Activated CD4-positive, CD25-positive, alpha-beta regulatory T cell treated with anti-CD3 and anti-CD28 coated beads, Interleukin-2, amount 50 U/mL, for 24 hours (primary cell): ENCODE data around the gene MEX3C.
A peak's percentile ranks its signal among the peaks of the same experiment; 100 is the strongest.

Experiments
- ATAC-seq, 2 donors: fragments of 150-1000 bp; cut with Tn5 transposase; one replicate each; pipeline ENCODE4 v1.10.0; 2021; ENCODE audit warnings: mild to moderate bottlenecking in 1 of 2, moderate library complexity in 1 of 2

Gene MEX3C

DNA sequence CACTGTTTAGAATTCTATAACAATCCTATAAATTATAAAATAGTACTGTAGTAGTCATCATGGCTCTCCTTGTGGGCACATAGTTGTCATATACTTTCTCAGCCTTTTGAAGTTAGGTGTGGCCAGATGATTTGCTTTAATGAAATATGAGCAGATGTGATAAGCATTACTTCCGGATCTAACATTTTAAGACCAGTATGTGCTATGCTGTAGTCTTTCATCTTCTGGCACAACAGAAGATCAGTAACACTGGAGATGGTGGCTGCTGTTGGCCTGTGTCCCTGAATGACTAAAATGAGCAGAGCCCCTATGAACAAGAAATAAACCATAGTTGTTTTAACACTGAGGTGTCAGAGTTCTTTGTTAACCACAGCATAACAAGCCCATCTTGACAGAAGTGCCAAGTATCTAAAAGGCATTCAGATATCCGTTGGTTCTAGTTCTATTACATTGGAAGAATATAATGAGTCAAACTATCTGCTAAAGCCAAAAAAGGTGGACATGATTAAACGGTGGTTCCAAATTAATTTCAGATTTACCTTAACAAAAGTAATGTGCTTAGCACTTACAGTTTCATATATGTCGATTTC lies 6.3 kb downstream of the MEX3C start:
- ATAC-seq: peak; percentile 70 to 72

DNA sequence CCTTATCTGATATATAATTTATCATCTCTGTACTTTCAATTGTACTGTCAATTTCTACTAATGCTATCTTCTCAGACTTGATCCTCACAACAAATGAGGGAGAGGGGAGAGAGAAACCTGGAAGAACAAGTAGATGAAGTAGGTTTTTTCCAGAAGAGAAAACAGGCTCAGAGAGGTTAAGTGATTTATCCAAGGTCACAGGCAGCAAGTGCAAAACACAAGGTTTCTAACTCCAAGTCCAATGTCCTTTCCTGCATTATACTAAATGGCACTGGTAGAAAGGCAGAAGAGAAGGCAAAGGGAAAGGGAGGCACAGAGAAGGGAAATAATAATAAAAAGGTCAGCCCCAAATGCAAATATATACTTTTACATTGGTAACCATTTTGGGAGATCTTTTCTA lies 7.5 kb downstream of the MEX3C start:
- ATAC-seq: no peak

DNA sequence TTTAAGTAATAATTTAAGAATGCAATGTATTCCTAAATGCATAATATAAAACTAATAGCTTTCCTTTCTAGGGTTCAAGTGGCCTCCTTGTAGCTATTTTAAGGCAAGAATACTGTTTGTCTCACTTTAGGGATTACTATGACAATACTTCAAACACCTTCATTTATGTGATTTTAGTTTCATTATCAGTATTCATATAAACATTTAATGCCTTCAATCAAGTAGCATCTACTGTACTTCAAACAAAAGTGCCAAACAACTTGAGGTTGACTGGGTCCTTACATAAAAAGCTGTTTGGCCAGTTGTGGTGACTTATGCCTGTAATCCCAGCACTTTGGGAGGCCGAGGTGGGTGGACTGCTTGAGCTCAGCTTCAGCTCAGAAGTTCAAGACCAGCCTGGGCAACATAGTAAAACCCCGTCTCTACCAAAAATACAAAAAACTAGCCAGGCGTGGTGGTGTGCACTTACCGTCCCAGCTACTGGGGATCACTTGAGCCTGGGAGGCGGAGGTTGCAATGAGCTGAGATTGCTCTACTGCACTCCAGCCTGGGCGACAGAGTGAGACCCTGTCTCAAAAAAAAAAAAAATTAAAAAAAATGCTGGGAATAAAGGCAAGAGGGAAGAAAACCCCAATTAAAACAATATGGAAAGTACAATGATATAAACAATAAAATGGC lies 9.3 kb downstream of the MEX3C start:
- peak; percentile 39 to 44 for ATAC-seq

DNA sequence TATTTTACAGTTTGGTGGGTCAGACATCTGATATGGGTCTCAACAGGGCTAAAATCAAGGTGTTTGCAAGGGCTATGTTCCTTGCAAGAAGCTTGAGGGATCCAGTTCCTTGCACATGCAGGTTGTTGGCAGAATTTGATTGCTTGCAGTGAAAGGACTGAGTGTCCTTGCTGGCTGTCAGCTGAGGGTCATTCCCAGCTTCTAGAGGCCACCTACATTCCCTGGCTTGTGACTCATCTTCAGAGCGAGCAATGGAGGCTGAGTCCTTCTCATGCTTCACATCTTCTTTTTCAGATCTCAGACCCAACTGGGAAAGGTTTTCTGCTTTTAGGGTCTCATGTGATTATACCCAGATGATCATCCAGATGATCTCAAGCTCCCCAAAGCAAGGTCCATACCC lies 12.4 kb downstream of the MEX3C start:
- no peak for ATAC-seq

DNA sequence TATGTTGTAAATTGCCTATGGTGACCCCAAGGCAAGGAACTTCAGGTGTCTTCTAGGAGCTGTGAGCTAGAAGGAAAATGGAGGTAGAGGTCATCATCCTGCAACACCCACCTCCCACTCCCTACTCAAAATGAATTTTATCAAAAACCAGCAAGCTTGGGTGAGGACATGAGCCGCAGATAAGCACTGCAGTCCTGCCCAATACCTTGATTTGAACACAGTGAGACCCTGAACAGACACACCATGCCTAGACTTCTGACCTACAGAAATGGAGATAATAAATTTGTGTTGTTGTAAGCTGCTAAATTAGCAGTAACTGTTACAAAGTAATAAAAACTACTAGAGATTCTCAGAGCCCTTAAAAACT lies 13.4 kb downstream of the MEX3C start:
- no peak for ATAC-seq

DNA sequence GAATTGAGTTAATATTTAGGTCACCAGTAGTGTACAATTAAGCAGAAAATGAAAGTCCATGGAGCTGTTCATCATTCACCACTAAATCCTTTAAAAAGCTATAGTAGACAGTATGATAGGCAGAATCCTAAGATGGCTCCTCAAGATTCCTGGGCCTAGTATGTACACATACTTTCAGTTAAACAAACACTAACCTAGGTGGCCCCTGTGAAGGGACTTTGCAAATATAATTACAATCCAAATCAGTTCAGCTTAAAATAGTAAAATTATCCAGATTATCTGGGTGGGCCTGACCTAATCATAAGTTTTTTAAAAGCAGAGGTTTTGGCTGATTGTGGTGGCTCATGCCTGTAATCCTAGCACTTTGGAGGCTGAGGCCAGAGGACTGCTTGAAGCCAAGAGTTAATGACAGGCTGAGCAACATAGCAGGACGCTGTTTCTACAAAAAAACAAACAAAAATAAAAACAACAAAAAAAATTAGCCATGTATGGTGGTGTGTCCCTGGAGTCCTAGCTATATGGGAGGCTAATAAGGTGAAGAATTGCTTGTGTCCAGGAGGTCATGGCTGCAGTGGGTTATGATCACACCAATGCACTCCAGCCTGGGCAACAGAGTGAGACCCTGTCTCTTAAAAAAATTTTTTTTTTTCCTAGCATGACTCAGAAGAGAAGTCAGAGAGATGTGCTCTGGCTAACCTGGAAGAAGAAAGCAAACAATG lies 13.9 kb downstream of the MEX3C start:
- no peak for ATAC-seq

DNA sequence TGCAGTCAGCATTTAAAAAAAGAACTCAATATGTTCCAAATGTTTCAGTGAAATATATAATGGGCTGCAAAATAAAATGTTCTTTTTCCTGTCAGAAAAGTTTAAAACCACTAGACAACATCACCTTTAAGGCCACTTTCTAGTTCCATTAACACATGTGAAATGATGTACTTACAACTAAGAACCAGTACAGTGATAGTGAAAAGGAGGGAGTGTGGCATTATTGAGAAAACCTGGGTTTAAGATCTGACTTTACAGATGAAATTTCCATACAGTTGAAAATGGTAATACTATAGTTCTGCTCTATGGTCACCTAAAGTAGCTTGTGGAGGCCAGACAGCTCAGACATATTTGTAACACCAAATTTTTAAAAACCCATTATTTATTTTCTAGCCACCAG lies 14.7 kb downstream of the MEX3C start:
- no peak for ATAC-seq

DNA sequence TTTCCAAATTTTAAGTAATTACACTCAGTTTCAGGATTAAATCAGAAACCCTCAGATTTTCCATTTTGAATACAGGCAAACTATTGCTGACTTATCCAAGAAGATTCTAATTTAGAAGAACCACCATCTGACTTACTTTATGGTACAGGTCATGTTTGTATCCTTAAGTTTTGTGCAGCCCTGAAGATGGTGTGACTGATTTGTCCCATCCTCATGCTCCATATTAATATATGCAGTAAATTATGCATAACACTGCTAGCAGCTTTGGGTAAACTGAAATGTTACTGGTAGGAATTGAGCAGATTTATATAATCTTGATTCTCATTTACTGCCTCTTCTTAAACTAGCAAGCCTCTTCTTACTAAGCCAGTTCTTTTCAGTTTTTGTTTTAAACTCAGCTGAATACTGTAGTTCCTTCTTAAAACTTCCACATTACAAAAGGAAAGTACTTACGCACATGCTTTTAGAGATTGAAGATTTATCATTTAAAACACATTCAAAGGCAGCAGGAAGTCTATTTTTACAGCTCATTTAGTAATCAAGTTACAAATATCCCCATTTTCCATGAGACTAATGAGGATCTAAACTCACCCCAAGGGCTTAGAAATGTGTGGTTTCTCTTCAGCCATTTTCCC lies 25.7 kb downstream of the MEX3C start:
- peak; percentile 70 to 77 for ATAC-seq

DNA sequence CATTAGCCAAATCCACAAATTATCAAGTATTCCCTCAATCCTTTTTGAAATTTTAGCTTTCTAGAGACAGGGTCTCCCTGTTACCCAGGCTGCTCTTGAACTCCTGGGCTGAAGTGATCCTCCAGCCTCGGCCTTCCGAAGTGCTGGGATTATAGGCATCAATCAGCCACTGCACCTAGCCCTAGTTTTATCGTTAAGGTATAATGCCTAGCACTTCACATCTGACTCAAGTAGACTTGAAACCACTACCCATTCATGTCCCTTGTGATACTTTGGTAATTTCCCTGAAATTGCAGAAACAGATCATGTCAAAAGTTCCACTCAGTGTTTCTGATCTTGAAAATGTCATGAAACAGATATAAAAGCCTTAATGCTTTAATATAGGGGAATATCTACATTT lies 26.3 kb downstream of the MEX3C start:
- peak; percentile 78 to 80 for ATAC-seq

DNA sequence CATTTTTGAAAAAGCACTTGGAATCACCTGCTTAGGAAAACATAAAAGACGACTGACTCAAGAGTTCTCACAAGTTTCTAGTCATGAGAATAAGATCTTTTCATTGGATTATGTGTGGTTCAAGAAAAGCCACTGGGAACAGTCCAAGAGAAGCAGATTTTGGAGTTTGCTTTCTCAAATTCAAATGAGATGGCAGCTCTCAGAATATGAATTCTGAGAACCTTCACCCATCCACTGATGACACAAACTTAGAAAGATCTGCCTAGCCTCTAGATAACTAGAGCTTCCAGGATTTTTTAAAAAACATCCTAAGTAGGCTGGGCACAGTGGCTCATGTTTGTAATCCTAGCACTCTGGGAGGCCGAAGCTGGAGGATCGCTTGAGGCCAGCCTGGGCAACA lies 26.8 kb downstream of the MEX3C start:
- no peak for ATAC-seq

DNA sequence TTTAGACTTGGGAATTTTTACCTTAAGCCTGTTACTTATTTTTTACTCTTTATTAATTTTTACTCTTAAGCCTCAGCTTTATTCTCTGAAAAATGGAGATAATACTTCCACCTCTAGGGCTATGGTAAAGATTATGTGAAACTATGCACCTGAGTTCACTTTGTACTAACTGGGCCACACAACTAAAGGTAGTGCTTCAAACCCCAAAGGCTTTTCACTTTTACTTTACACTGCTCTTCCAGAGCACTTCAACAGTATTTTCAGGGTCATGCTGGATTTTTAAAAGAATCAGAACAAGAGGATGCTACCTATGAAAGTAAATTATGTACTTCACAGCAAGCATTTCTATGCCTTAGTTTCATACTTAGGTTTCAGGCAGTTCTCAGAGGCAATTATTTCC lies 27.8 kb downstream of the MEX3C start:
- no peak for ATAC-seq

DNA sequence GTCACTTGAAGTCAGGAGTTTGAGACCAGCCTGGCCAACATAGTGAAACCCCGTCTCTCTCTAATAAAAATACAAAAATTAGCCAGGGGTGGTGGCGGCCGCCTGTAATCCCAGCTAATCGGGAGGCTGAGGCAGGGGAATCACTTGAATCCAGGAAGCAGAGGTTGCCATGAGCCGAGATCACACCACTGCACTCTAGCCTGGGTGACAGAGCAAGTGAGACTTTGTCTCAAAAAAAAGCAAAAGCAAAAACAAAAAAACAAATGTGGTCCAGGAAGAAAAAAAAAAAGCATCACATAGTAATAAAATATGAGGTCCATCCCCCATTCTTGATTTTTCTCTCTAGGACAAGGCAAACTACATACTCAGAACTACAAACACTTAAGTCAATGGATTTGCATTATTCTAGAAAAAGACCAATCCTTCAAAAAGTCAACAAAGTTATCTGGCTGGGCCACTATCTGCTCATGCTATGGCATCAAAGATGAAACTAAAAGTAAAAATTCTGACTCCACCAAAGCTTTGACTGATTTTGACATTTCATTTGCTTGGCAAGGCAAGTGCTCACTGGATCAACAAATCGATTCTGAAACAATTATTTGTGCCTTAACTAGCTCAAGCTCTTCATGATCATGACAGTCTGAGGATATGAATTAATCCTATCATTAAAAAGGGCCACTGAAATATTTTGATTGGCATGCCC lies 28.4 kb downstream of the MEX3C start:
- peak; percentile 24 to 42 for ATAC-seq

DNA sequence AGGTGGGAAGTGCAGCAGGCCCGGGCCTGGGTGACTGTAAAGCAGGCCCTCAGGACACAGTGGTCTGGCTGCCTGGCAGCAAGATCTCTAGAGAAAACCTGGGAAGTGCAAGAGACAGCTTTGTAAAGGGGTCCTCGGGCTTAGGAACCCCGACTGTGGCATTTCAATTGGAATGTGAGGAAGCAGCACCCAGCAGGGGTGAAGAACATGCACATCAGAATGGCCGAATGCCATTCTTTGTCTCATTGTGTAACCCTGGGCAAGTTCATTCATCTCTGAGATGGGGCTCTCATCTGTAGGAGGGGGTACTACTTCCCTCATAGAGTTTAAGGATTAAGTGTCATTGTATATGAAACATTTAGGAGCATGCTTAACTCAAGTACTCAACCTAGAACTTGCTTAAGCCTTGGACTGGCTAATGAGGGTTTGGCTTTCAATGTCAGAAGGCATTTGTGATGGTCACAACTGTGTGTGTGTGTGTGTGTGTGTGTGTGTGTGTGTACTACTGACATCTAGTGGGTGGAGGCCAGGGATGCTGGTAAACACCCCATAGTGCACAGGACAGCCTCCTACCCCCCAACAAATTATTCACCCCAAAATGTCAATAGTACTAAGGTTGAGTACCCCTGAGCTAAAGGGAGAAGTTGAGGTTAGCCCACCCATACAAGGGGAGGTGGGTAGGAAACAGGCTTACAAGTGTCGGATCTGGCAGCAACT lies 29.3 kb downstream of the MEX3C start:
- no peak for ATAC-seq

DNA sequence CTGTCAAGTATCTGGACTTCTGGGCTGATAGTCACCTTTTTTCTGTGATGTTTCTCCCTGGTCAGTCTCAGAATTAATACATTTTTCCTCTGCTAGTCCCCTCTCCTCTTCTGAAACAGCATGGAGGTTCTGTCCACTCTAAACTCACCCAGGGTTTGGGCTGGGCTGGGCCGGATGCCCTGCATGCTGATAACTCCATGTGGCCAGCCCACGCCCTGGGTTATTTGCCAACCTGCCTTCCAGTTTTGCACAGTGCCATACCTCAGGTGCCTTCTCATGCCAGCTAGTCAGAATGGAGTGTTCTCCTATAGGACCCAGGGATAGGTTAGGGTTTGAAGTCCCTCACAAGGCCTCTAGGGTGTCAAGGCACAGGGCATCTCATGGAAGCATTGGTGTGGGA lies 32.2 kb downstream of the MEX3C start:
- ATAC-seq: no peak

DNA sequence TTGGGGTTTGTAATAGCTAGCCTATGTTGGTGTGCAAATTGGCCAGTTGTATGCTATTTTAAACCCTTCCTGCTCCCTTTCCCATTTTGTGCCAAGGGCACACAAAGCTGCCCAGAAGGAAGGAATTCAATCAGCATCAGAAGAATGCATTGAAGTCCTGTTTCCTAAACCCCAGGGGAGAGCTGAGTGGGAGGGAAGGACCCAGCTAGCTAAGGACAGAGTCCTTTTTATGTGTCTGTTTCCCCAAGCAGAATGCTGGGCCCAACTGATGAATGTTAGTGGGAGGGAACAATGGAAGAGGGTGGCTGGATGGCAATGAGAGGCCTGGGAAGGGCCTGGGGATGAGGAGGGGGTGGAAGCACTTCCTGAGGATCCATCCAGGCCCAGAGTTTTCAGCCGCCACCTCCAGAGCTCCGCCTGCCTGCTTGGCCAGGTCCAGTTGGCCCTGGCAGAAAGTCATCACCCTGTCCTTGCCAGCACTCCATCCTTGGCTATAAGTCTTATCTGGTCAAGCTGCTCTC lies 32.7 kb downstream of the MEX3C start:
- no peak for ATAC-seq

DNA sequence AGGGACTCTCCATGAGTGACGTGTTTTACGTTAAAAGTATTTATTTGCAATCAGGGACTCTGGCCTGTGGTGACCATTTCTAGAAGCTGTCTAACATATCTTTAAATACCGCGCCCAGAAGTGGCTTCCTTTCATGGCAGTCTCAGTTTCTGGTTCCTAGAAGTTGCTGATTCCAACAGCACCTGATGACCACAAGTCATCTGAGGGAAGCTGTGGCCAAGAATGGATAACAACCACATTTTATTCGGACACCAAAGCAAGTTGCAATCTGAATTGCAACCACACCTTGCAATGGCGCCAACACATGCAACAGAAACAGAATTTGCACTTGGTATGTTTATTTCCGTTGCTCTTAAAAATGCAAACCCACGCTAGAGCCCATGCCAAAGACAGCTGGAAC lies 33.1 kb downstream of the MEX3C start:
- no peak for ATAC-seq

DNA sequence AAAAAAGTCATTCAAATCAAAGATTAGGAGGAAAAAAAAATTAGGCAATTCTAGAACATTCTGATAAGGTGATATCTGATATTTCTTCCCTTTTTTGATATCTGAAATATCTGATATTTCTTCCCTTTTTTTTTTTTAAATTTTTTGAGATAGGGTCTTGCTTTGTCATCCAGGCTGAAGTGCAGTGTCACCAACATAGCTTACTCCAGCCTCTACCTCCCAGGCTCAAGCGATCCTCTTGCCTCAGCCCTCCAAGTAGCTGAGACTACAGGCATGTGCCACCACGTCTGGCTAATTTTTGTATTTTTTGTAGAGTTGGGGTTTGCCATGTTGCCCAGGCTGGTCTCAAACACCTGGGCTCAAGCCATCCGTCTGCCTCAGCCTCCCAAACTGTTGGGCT lies 33.9 kb downstream of the MEX3C start:
- ATAC-seq: no peak

DNA sequence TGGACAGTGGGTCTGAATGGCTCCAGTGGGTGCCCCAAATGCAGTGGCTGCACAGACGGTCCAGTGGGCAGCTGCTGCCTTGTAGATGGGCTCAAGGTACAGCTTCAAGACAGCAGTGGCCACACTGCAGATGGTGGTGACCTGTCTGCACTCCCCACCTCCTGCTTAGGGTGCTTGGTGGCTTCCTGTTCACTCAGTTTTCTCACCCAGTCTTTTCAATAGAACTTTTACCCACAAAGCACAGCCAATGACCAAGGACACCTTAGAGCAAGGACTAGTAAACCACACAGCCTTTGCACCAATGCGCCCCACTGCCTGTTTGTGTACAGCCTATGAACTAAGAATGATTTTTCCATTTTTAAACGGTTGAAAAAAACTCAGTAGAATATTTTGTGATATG lies 34.9 kb downstream of the MEX3C start:
- no peak for ATAC-seq

DNA sequence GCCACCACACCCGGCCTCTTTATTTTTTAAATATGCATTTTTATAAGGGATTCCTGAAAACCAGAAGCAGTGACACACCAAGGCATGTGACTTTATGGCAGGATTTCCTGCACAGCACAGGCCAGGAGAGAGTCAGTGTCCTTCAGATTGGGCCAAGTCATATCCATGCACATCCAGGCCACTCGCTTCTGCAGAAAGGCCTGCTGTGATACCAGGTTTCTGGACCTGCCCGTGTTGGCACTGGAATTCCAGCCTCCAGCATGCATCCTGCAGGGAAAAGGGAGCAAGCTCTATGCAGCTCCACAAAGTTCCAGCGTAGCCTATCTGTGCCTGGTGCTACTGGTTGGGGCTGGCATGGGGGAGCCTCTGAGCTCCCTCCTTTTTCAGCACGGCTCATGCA lies 36.8 kb downstream of the MEX3C start:
- no peak for ATAC-seq

DNA sequence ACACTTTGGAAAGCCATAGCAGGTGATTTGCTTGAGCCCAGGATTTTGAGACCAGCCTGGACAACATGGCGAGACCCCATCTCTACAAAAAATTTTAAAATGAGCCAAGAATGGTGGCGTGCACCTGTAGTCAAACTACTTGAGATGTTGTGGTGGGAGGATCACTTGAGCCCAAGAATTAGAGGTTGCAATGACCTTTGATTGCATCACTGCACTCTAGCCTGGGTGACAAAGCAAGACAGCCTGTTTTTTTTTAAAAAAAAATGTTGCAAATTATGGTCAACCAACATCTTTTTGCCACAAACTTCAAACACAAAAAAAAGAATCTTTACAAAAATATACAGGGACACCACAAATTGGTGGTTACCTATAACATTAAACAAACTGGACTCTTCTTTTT lies 40.3 kb downstream of the MEX3C start:
- no peak for ATAC-seq

DNA sequence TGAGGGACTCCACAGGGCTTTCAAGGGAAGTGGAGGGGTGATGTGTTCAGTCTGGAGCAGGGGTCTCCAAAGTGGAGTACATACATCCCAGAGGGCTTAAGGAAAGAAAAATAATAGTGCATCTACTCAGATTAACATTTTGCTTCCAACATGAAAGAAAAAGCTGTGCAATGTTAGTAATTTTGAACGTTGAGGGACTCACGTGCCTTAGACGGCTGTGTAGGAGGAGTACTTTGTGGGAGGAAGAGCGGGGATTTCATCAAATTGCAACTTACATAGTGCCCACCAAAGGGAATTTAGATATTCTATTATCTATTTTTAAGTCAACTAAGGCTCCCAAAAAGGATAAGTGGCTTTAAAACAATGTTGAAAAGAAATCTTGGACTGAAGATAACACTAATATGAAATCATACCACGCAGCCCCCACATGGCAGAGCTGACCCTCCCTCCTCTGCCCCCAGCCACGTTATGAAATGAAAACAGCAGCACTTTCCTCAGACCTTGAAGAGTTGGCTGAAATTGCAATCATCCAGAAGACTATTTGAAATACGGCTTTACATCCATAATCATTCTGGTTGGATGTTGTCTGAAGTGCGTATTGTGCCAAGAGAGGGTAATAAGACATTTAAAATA lies 42.9 kb downstream of the MEX3C start:
- no peak for ATAC-seq
